HG03575 (cell line): ENCODE results near the gene MYBPC3.
A peak's percentile ranks its signal among the peaks of the same experiment; 100 is the strongest.
"Not testable (repeated sequence)": the region's sequence is repeated elsewhere in the genome, so short reads cannot be mapped to it uniquely, and the experiment has no call there.

Source experiments
- ATAC-seq: cut with Tn5 transposase; IDR thresholded peaks from one replicate; pipeline ENCODE4 v1.9.1; 2021; ENCODE audit not compliant: unreplicated experiment, insufficient number of reproducible peaks, low FRiP score; ENCODE audit errors: extremely low read depth

The MYBPC3 gene

DNA sequence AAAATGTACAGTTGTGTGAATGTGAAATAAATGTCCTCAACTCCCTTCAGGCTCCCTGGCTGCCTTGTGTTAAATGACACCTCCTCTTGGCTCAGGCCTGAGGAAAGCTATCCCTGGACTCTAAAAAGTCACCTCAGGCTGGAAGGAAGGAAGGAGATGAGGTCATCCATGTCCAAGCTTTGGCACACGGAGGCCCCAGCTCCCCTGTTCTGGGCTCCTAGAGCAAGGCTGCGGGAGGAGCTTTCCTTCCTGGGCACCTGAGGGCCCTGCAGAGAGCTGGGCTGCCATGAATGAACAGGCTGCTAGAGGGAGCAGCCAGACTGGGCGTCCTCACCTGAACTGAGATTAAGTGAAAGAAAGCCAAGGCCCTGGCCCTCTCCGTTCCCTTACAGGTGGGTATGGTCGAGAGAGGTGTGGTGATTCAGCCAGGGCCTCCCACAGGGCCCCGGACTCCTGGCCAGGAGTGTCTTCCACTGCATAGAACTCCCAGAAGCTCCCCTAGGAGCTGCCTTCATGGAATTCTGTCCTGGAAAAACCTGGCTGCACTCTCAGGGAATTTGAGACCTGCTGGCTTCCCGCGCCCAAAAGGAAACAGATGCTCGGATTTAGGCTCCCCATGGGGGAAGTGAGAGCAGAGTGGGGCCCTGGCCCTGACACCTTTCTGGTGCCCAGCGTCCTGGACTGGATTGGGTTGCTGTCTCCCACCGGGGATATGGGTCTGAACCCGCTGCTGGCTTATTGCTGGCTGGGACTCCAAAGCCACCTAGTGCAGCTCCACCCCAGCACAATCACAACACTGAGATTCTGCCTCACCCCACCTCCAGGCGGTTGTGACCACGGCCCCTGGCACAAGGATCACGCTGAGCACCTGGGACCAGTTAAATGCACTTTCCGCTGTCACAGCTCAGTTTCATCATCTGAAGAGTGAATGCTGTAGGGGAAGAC, 22.2 kb downstream of the MYBPC3 start:
- no peak for ATAC-seq

DNA sequence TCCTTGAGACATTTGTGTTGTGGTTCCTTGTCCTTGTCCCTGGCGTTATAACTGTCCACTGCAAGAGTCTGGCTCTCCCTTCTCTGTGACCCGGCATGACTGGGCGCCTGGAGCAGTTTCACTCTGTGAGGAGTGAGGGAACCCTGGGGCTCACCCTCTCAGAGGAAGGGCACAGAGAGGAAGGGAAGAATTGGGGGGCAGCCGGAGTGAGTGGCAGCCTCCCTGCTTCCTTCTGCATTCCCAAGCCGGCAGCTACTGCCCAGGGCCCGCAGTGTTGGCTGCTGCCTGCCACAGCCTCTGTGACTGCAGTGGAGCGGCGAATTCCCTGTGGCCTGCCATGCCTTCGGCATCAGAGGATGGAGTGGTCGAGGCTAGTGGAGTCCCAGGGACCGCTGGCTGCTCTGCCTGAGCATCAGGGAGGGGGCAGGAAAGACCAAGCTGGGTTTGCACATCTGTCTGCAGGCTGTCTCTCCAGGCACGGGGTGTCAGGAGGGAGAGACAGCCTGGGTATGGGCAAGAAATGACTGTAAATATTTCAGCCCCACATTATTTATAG, 23.0 kb downstream of the MYBPC3 start:
- ATAC-seq = no peak

DNA sequence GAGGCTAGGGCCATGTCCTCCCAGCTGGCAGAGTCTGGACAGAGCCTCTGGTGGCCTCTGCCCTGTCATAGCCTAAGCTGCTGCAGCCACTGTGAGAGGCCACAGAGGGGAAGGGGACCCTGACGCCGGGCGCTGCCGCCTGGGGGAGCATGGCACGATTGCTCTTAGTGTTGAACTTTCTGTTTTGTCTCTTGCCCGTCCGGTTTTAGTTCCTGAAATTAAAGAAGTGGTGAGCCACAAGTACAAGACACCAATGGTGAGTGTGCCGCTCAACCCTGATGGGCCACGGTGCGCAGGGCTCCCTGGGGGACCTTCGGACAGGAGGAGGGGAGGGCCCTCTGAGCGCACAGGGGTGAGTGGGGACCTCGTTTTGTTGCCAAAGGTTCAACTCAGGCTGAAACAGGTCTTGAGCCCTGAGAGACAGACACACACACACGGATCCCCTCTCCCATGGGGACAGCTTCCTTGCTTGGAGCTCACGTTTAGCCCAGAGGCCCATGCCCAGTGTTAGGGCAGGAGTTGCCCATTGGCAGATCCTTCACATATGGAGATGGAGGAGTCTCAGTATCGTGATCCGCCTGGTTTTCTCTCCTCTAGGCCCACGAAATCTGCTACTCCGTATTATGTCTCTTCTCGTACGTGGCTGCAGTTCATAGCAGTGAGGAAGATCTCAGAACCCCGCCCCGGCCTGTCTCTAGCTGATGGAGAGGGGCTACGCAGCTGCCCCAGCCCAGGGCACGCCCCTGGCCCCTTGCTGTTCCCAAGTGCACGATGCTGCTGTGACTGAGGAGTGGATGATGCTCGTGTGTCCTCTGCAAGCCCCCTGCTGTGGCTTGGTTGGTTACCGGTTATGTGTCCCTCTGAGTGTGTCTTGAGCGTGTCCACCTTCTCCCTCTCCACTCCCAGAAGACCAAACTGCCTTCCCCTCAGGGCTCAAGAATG, 23.8 kb downstream of the MYBPC3 start:
- ATAC-seq = no peak

DNA sequence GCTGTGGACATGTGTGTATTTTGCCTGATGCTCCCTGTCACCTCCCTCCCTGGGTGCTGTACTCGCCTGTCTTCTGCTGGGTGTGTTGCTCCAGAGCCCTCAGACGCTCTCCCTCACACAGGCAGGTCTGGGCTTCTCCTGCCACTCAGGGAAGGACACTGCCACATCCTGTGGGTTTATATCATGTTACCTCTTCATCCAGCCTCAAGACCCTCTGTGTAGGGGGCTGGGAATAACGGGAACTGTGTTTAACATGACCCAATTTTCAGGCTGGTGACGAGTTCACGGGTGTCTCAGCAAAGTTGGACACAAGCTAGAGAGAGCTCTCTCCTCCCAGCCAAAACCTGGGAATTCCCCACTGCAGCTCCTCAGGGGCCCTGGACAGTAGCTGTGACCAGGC, 24.6 kb downstream of the MYBPC3 start:
- no peak for ATAC-seq

DNA sequence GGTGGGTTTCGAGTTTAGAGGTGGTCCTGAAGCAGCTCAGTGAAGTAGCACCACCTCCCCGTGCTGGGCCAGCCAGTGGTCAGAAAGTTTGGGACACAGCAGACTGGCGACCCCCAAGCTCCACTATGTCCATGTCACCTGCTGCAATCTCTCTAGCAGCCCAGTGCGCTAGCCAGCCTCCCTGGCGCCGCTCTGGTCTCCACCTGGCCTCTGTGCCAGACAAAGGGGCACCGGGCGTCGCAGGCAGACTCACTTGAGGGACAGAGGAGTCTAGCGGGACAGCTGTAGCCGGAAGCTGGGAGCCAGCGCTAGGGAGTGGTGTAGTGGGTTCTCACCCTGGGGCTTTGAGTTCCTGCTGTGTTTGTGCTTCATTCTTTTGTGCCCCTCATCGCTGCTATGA, 25.5 kb downstream of the MYBPC3 start:
- ATAC-seq = no peak

DNA sequence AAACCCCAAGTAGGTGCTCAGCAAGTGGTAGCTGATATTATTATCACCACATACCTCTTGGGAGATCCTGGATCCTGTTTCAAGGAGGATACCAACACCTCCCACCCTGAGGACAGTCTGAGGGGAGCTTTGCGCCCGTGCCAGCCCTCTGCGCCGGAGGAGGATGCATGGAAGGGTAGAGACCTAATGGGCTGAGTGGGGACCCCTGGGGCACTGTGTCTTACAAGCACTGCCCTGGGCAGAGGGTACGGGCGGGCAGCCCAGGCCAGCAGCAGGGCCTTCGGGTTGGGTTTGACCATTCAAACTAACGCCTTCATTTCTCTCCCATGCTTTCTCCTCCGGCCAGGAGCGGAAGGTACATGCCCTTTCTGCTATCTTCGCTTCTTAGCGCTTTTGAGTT, 26.3 kb downstream of the MYBPC3 start:
- ATAC-seq = no peak

DNA sequence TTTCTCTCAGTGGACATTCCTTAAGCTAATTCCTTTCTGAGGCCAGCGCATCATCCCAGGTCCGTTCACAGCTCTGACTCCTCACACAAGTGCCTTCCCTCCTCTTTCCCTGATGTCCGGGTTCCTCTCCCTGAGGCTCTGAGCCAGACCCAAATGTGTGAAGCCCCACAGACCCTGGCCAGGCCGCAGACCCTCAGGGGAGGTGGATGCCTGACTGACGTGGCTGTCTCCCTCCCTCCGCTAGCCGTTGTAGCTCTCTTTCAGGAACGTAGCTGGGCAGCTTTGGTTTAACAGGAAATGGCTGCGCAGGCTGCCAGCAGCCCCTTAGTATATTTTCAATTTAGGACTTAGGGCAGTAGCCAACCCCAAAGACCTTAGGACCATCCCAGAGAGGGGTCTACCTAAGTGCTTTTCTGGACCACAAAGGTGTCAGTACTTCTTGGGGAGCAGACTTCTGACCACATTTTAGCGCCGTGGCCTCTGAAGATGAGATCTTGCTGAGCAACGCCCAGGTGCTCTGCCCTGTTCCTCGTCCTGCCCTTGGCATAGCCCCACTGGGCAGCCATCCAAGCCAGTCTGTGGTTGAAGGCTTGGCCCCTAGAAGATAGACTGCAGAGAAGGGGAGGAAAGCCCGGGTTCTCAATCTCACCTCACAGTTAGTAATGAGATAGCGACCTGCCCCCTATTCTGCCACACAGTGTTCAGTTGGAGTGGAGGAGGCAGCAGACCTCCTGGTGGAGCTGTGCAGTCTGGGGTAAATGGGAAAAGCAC, 27.0 kb downstream of the MYBPC3 start:
- no peak for ATAC-seq

DNA sequence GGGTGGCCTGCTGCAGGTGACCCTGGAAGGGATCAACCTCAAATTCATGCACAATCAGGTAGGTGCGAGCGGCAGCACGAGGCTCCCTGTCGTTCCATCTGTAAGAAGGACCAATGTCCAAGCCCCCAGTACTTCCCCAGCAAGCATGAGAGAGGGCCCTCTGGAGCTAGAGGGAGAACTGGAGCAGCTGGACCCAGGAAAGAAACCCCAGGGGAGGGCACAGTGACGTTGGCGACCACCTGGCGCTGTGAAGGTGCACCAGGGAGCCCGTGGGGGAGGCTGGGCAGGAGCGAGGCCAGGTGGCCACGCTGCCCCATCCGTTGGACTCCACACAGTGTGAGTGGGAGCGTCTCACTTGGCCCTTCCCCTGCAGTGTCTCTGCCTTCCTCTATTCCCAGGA, 28.0 kb downstream of the MYBPC3 start:
- ATAC-seq = no peak

DNA sequence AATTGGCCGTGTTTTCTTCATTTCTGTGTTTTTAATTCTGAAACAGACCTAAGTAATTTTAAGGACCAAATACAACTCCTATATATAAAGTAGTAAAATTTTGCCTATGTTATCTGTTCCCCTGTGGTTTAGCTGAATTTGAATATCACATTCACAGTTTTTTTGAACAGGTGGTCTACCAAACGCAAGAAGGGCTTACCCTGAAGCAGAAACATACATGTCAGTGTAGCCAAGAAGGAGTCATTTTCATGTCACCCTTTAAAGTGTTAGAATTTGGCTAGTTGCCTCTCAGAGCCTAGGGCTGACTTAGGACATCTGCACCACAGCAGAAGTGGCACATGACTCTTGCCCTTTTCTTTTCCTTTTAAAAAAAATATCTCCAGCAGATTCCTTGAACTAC, 34.3 kb downstream of the MYBPC3 start:
- ATAC-seq = no peak

DNA sequence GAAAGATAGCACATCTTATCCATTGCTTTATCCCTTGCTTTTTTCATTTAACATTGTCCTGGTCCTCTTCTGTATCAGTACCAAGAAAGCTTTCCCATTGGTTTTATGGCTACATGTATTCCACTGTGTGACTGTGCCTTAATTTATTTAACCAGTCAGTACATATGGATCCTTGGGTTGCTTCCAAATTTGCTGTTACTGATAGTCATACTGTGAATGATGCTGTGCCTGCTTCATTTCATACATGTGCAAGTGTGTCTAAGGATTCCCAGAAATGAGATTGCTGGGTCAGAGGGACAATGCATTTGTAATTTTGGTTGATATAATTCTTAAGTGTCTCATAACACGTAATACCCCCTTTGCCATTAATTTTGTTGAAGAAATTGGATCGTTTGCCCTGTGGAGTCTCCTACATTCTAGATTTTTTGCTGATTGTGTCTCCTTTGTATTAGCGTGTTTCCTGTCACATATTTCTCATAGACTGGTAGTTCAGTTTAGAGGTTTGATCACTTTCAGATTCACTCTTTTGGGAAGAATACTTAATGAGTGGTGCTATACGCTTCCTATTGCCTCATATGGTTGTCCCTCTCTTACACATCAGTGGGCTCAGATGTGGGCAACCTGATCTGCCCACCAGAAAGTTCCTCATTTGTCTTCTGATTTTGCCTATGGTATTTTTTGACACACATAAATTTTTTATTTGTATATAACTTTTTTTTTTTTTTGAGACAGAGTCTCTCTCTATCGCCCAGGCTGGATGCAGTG, 35.3 kb downstream of the MYBPC3 start:
- ATAC-seq = peak; percentile 65

DNA sequence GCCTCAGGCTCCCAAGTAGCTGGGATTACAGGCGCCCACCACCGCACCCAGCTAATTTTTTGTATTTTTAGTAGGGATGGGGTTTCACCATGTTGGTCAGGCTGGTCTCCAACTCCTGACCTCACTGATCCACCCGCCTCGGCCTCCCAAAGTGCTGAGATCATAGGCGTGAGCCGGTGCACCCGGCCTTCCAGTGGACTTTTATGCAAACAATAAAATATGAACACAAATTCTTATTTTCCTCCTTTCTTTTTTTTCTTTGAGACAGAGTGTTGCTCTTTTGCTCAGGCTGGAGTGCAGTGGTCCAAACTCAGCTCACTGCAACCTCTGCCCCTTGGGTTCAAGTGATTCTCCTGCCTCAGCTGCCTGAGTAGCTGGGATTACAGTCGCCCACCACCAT, 36.0 kb downstream of the MYBPC3 start:
- not testable (repeated sequence) for ATAC-seq

DNA sequence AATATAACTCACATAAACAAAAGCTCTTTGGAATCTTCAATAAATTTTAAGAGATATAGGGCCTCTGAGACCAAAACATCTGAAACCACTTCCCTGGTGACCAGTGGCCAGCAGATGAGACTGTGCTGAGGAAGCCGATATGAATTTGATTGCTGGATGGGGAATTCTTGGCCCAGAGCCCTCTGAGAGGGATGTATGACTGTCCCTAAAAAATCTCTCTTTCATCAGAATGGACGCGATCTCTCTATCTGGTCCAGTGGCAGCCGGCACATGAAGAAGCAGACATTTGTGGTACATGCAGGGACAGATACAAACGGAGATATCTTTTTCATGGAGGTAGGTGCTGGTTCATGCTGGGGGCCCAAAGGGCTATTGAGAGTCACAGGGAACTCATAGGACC, 37.5 kb downstream of the MYBPC3 start:
- no peak for ATAC-seq

DNA sequence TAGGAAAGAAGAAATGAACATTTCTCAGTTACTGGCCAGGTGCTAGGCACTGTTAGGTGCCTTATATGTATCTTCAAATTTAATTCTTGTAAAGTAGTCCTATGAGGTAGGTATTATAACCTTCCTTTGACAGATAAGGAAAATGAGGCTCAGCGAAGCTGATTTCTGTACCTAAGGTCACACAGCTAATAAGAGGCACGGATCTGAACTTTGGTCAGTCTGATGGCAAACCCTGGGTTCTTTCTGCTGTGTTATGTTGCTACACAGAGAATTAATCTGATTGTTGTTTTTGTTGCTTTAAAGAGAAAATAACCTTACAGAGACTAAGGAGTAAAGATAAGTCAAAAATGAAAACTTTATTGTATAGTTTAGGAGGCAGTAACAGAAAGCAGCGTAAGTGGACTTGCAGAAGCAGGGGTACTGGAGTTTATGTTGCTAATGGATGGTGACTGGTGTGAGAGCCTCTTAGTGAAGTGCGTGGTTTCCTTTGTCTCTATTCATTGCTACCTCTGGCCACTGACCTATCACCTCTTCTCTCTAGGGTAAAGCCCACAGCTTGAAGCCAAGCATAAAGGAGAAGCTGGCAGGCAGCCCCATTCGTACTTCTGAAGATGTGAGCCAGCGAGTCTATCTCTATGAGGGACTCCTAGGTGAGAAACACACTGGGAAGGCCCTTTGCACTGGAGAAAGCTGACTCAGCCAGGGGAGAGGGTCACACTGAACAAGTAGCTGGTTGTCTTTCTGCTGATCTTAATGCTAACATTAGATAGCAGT, 44.3 kb downstream of the MYBPC3 start:
- ATAC-seq = no peak

DNA sequence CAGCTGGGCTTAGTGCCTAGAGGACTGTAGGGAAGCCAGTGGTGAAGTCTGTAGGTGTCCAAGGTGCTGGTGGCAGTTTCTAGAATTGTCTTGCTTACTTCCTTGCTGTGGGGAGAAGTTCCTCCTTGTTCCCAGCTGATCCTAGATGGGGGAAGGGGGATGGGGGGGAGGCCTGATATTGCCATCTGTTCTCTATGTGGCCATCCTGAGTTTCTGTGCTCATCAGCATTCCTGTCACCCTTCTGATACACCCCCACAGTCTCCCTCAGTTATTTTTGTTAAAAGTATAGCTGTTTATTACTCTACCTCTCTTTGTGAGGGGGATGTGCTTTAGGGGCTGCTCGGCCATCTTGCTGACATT, 46.0 kb downstream of the MYBPC3 start:
- ATAC-seq = no peak

DNA sequence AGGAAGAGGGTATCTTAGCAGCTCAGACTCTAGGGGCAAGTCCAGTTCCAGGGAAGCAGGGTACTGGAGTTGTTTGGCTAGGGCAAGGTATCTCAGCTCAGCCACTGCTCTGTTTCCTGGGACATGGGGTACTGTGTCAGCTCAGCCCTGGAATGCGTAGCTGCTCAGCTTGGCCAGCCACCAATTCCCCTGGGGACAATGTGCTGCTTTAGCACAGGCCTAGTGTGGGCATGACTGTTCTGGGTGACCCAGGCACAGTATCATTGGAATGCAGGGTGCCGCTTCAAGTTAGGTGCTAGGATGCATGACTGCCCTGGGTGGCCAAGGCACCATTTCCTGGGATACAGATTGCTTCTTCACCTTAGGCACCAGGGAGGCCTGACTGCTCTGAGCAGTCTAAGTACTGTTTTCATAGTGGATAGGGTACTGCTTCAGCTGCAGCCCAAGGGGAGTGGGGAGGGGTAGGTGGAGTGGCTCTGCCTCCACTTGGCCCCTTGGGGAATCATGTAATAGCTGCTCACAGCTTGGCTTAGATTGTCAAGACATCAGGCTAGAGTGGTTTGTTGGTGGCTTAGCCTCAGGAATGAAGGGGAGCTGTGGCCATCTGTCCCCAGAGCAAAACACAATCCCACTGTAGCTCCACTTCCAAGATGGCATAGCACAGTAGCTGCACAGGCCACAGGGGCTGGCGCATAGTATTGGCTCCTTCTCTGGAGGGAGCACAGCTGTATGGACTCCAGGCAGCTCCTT, 46.6 kb downstream of the MYBPC3 start:
- no peak for ATAC-seq

DNA sequence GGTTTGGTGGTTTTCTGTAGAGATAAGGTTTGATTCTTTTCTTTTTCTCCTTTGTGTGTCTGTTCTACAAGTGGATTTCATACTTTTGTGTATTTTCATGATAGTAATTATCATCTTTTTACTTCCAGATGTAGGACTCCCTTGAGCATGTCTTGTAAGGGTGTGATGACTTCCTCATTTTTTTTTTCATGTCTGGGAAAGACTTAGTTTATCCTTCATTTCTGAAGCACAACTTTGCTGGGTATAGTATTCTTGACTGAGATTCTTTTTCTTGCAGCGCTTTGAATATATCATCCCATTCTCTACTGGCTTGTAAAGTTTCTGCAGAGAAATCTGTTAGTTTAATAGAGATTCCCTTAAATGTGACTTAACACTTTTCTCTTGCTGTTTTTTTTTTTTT, 49.6 kb downstream of the MYBPC3 start:
- ATAC-seq = no peak

DNA sequence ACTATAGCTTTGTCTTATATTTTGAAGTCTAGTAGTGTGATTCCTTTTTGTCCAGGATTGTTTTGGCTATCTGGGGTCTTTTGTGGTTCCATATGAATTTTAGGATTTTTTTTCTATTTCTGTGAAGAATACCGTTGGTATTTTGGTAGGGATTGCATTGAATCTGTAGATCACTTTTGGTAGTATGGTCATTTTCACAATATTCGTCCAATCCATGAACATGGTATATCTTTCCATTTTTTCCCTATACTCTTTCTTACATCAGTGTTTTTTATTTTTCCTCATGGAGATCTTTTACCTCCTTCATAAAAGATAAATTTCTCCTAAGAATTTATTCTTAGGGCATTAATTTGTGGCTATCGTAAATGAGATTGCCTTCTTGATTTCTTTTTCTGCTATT, 53.4 kb downstream of the MYBPC3 start:
- no peak for ATAC-seq
